K562 (cell line): Measurements from ENCODE around the gene SLC46A3. TPM values are rescaled to one million over a fixed set of nuclear protein-coding genes. Genes with fewer than 3 reads are reported as not detected.

Experiments
- ATAC-seq: fragments of 200-7000 bp; cut with Tn5 transposase; 3 replicates; pipeline ENCODE4 v1.9.1; 2020; ENCODE audit warnings: moderate library complexity
- BruUV-seq: library from RNA; stranded (reverse); fragments of 400-500 nt; replicated peaks from 2 replicates; lab custom pipeline; 2021; lab: Mats Ljungman, UMichigan
- CTCF ChIA-PET: fragments of 300-600 bp; formaldehyde crosslinking; extraction: SDS; loops from one replicate; lab custom pipeline; 2021; ENCODE audit warnings: low intra/inter-chr PET ratio; lab: Yijun Ruan, JAX
- POLR2A ChIA-PET: fragments of 300-600, 350-650 bp; sonication (Branson Sonifier 250); formaldehyde crosslinking; extraction: SDS; loops from one replicate; lab custom pipeline; 2021; ENCODE audit warnings: antibody characterized with exemption, inconsistent platforms; lab: Yijun Ruan, JAX
- DNase-seq, 4 experiments: peaks; one replicate each; pipeline versions ENCODE4 v3.0.0 to v3.0.0-alpha.2; 2011 to 2018; ENCODE audit warnings: low spot score in 3 of 4, mixed read lengths in 3 of 4; ENCODE audit errors: extremely low read depth in 1 of 4
- FAIRE-seq: peaks from 2 replicates; lab custom pipeline; 2011; peaks lifted over from hg19 to GRCh38; lab: Jason Lieb, UNC
- H2AFZ ChIP-seq: 2 replicates; pipeline ENCODE4 v1.6.0; 2011; ENCODE audit warnings: low read depth, low read length, control low read depth, inconsistent platforms
- H3K27ac ChIP-seq: fragments of 200-600 bp; 3 replicates; pipeline ENCODE4 v1.8.0; 2011; ENCODE audit warnings: low read depth, mild to moderate bottlenecking, control low read depth, inconsistent platforms, low read length, moderate library complexity, mixed read lengths; ENCODE audit errors: extremely low read depth
- H3K27me3 ChIP-seq, 2 experiments: fragments of 300-600 bp in 1 of 2; 2 replicates in 1 of 2; 3 replicates in 1 of 2; pipeline versions ENCODE4 v1.6.0 to v1.8.0; 2011; ENCODE audit warnings: inconsistent platforms in 2 of 2, low read length in 2 of 2, mild to moderate bottlenecking in 1 of 2, mixed read lengths in 1 of 2, moderate library complexity in 1 of 2; ENCODE audit not compliant: control insufficient read depth in 2 of 2, insufficient read depth in 2 of 2
- H3K36me3 ChIP-seq: fragments of 300-600 bp; 3 replicates; pipeline ENCODE4 v1.8.0; 2011; ENCODE audit warnings: mild to moderate bottlenecking, low read length, inconsistent platforms; ENCODE audit not compliant: control insufficient read depth, insufficient read depth
- H3K4me1 ChIP-seq, 2 experiments: fragments of 200-600 bp in 1 of 2; replicated peaks in 1 of 2; 2 replicates in 1 of 2; 3 replicates in 1 of 2; pipeline versions ENCODE4 v1.5.1 to v1.8.0; 2011; ENCODE audit warnings: inconsistent platforms in 2 of 2, low read length in 2 of 2, mild to moderate bottlenecking in 1 of 2, mixed read lengths in 1 of 2, moderate library complexity in 1 of 2; ENCODE audit not compliant: control insufficient read depth in 2 of 2, insufficient read depth in 2 of 2
- H3K4me2 ChIP-seq: 2 replicates; pipeline ENCODE4 v1.6.1; 2011; ENCODE audit warnings: low read length, control low read depth, inconsistent platforms, mixed read lengths; ENCODE audit not compliant: insufficient read depth
- H3K4me3 ChIP-seq: fragments of 200-600 bp; sonication (generic), shearing (Covaris generic); 2 replicates; pipeline ENCODE4 v1.5.1; 2016; ENCODE audit warnings: control low read depth, inconsistent platforms
- H3K79me2 ChIP-seq: fragments of 200-600 bp; 3 replicates; pipeline ENCODE4 v1.8.0; 2011; ENCODE audit warnings: low read length, inconsistent platforms; ENCODE audit not compliant: control insufficient read depth, insufficient read depth
- H3K9ac ChIP-seq, 2 experiments: 2 replicates each; pipeline versions ENCODE4 v1.6.0 to v1.6.1; 2011; ENCODE audit warnings: low read depth in 2 of 2, low read length in 2 of 2, control low read depth in 1 of 2, inconsistent platforms in 1 of 2, mild to moderate bottlenecking in 1 of 2, mixed read lengths in 1 of 2; ENCODE audit not compliant: insufficient read depth in 1 of 2
- H3K9me1 ChIP-seq: one replicate; pipeline ENCODE4 v1.6.0; 2011; ENCODE audit warnings: inconsistent platforms, mild to moderate bottlenecking, low read length, moderate library complexity; ENCODE audit not compliant: control insufficient read depth, insufficient read depth
- H3K9me3 ChIP-seq: replicated peaks from 2 replicates; pipeline ENCODE4 v1.5.1; 2011; ENCODE audit warnings: low read depth, low read length, inconsistent platforms; ENCODE audit not compliant: control insufficient read depth, insufficient read depth
- H4K20me1 ChIP-seq: replicated peaks from 2 replicates; pipeline ENCODE4 v1.6.1; 2011; ENCODE audit warnings: low read length, inconsistent platforms, mixed read lengths; ENCODE audit not compliant: control insufficient read depth, insufficient read depth
- BRCA1 ChIP-seq, 2 experiments: fragments of 450-650 bp in 1 of 2; sonication (generic) in 1 of 2; formaldehyde crosslinking in 1 of 2; IDR thresholded peaks; 2 replicates each; pipeline versions ENCODE4 v1.5.0 to v1.6.1; 2017 to 2020; ENCODE audit warnings: mild to moderate bottlenecking in 1 of 2, missing genetic modification reagents in 1 of 2
- CEBPZ ChIP-seq: fragments of 150-350 bp; IDR thresholded peaks from 2 replicates; pipeline ENCODE4 v1.6.1; 2014; ENCODE audit warnings: low read depth, mild to moderate bottlenecking, low read length, borderline replicate concordance
- DLX4 ChIP-seq: fragments of 250-450 bp; sonication (Bioruptor Pico); IDR thresholded peaks from 2 replicates; pipeline ENCODE4 v1.6.1; 2021; ENCODE audit warnings: mild to moderate bottlenecking
- ETS1 ChIP-seq: conservative IDR thresholded peaks from 2 replicates; pipeline ENCODE4 v1.6.1; 2011; ENCODE audit warnings: low read depth, mild to moderate bottlenecking, low read length; ENCODE audit not compliant: control insufficient read depth
- LCOR ChIP-seq: sonication (generic); formaldehyde crosslinking; IDR thresholded peaks from 2 replicates; pipeline ENCODE4 v1.8.0; 2022; ENCODE audit warnings: mild to moderate bottlenecking, missing genetic modification reagents
- NFATC3 ChIP-seq: fragments of 450-650 bp; IDR thresholded peaks from 2 replicates; pipeline ENCODE4 v1.6.1; 2017; ENCODE audit warnings: mild to moderate bottlenecking
- ZBED1 ChIP-seq: IDR thresholded peaks from 2 replicates; pipeline ENCODE4 v1.6.1; 2014
- ZNF561 ChIP-seq: fragments of 450-650 bp; formaldehyde crosslinking; conservative IDR thresholded peaks from 2 replicates; pipeline ENCODE4 v1.4.0; 2020; ENCODE audit warnings: mild to moderate bottlenecking, moderate library complexity
- ZNF609 ChIP-seq: sonication (generic); formaldehyde crosslinking; IDR thresholded peaks from 2 replicates; pipeline ENCODE4 v1.8.1; 2023; ENCODE audit warnings: missing genetic modification reagents, mild to moderate bottlenecking, borderline replicate concordance
- WGBS: fragments of 100-300 bp; shearing (Covaris generic); methylation state at CpG from one replicate; pipeline ENCODE4 v1.1.6; 2016; ENCODE audit warnings: low coverage, mixed read lengths; ENCODE audit not compliant: insufficient coverage; ENCODE audit errors: missing lambda C conversion rate; 5-methylcytosine and 5-hydroxymethylcytosine counted together
- in situ Hi-C: fragments of 300-500 bp; cut with MboI; formaldehyde crosslinking; loops from 4 replicates; pipeline ENCODE4 v1.15.0; 2018; ENCODE audit warnings: inconsistent platforms, mixed read lengths
- intact Hi-C: fragments of 100-400 bp; cut with micrococcal nuclease; formaldehyde crosslinking; loops from 2 replicates; pipeline ENCODE4 v1.14.2; 2022
- polyA plus RNA-seq, 8 experiments: library from polyadenylated mRNA; depleted of rRNA in 4 of 8; stranded (reverse) in 5 of 8; unstranded in 3 of 8; fragments of >200 nt; fragmentation: Nextera tagmentation in 2 of 8; fragmentation: Illumina TruSeq in 1 of 8; extraction: Ambion mirVana in 2 of 8; extraction: Trizol in 1 of 8; gene quantifications; 2 replicates each; pipeline versions ENCODE4 v1.2.1 to v1.2.3, GENCODE V29; 2011 to 2014; ENCODE audit warnings: inconsistent platforms in 1 of 8, missing spikeins in 1 of 8
- total RNA-seq, 7 experiments: library from RNA; depleted of rRNA in 6 of 7; stranded (reverse); fragments of >200 nt in 6 of 7; fragmentation: Illumina TruSeq in 2 of 7; extraction: Trizol in 2 of 7; gene quantifications; 2 replicates each; pipeline versions ENCODE4 v1.2.1 to v1.2.3, GENCODE V29; 2011 to 2021; ENCODE audit warnings: low replicate concordance in 1 of 7

The SLC46A3 gene
- total and polyA plus RNA-seq, 9 of the 15 experiments (the other 6 are each of a cell fraction or from before 2014, with no cell fraction given): 0.14 to 1.2 (median 0.51) TPM

- ATAC-seq (no peak), FAIRE-seq (no peak), DNase-seq (no peak)
Measured at GRCh38 chr13:28650284-28650683, 68.5 kb downstream of the SLC46A3 start.

More at GRCh38 chr13:28650284-28650683, 68.5 kb downstream of the SLC46A3 start:
- no TSS peak for BruUV-seq
- Histone ChIP-seq H3K27ac (no peak overlapping the region), H3K4me3 (no peak overlapping the region), H3K9me1 (no peaks in the 10 kb centered on the region), H3K9ac (no peak overlapping the region), H3K79me2 (no peaks in the 10 kb centered on the region), H3K4me1 (no peaks in the 10 kb centered on the region; a peak in 1 of 5 replicates), H3K36me3 (no peaks in the 10 kb centered on the region), H3K9me3 (no peaks in the 10 kb centered on the region), H4K20me1 (no peaks in the 10 kb centered on the region), H3K27me3 (no peaks in the 10 kb centered on the region), H2AFZ (no peak overlapping the region), H3K4me2 (no peak overlapping the region)
- POLR2A ChIA-PET: interaction anchor here (0.6 kb wide), 1 partner anchor 467 kb away, joined by 3 read pairs; no protein-coding TSS in a partner anchor
- TF ChIP-seq DLX4 (CRISPR knock-in tag) (no peak), ZNF561 (no peak), CEBPZ (no peak), ZBED1 (no peak), ETS1 (no peak), BRCA1 (IDR thresholded peaks at IDR 0.05) (no peak), BRCA1 (CRISPR knock-in tag; IDR thresholded peaks at IDR 0.05) (no peak), ZNF609 (CRISPR knock-in tag) (no peak), NFATC3 (no peak), LCOR (no peak)
- WGBS: 86% methylated on average over 2 of the region's 2 CpGs
- in situ Hi-C loops (no loop called here), intact Hi-C loops (no loop called here)
- CTCF ChIA-PET: no interaction called here
